ENCODE results near the gene RPL37.
"Not testable (repeated sequence)": the region's sequence is repeated elsewhere in the genome, so short reads cannot be mapped to it uniquely, and the experiment has no call there.

The RPL37 gene

DNA sequence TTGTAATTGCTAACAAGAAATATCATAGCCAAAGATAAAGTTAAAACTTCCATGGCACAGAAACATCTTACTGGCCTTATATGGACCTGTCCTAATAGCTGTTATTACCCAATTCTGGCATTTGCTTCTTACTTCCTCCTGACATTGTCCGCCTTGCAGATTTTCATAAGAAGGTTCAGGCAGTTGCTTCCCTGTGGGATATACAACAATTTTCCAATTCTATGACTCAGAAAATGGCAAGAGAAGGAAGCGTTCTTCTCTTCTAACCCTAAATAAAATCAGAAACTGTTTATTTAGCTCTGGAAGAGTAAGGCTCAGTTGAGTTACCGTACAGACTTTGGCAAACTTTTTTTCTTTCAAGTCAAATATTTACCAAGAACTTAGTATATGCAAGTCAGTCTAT lies 38.5 kb downstream of the RPL37 start:
- DNase-seq, result no peak

- not testable (repeated sequence) for DNase-seq
These were observed 40.1 kb downstream of the RPL37 start for GRCh38 chr5:40794877-40795276.

DNA sequence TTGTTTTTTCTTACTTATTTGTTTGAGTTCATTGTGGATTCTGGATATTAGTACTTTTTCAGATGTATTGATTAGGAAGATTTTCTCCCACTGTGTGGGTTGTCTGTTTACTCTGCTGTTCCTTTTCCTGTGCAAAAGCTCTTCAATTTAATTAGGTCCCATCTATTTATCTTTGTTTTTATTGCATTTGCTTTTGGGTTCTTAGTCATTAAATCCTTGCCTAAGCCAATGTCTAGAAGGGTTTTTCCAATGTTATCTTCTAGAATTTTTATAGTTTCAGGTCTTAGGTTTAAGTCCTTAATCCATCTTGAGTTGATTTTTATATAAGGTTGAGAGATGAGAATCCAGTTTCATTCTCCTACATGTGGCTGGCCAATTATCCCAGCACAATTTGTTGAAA lies 40.7 kb downstream of the RPL37 start:
- not testable (repeated sequence) for DNase-seq

GRCh38 chr5:40792691-40793090 lies 42.3 kb downstream of the RPL37 start:
- not testable (repeated sequence) for DNase-seq

- DNase-seq, result no peak
These were observed 43.3 kb downstream of the RPL37 start for GRCh38 chr5:40791715-40792139.

- no peak for DNase-seq
These were observed 44.0 kb downstream of the RPL37 start for GRCh38 chr5:40790947-40791593.

DNA sequence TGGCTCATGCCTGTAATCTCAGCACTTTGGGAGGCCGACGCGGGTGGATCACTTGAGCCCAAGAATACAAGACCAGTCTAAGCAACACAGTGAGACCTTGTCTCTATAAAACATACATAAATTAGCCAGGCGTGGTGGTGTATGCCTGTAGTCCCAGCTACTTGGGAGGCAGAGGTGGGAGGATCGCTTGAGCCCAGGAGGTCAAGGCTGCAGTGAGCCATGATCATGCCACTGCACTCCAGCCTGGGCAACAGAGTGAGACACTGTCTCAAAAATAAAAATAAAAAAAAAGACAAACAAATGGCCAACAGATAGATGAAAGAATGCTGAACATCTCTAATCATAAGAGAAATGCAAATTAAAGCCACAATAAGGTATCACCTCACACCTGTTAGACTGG lies 46.1 kb downstream of the RPL37 start:
- DNase-seq, result not testable (repeated sequence)

- DNase-seq, result no peak
These were observed 47.0 kb downstream of the RPL37 start for GRCh38 chr5:40787986-40788385.

- not testable (repeated sequence) for DNase-seq
These were observed 48.4 kb downstream of the RPL37 start for GRCh38 chr5:40786664-40787063.

DNA sequence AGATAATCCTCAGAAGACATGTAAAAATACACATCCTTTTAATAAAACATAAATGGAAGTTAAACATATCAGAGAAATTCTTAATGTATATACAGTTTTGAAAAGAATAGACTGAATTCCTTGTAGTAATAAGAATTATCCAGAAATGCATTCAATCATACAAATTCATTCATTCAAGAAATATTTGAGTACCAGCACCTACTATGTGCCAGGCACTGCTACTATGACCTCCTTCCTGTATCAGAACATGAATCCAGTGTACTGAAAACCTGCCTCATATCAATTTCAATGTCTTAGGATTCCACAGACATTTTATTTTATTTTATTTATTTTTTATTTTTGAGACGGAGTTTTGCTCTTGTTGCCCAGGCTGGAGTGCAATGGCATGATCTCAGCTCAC lies 50.1 kb downstream of the RPL37 start:
- DNase-seq, result no peak

DNA sequence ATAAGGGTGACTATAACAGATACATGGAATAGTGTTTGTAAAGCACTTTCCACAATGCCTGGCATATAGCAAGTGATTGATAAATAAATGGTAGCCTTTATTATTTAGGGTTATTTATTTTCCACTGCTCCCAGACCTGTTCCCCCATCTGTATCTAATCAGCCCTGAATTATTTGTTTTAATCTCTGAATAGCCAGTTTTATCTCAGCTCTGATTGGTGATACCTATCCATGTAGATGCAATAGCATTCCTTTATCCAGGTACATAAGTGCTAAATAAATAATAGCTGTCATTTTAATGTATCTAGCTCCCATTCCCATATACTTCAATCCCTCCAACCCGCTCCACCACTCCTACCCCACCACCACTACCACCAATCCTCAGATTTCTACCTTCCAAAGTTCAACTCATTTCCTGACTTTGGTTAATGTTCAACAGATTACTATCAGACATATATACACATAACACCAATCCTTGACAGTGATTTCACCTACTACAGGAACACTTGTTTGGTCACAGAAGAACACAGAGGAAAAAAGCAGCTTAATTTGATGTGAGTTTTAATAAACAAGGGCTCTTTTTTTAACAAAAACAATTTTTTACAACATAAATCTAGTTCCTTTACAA lies 50.9 kb downstream of the RPL37 start:
- no peak for DNase-seq

DNA sequence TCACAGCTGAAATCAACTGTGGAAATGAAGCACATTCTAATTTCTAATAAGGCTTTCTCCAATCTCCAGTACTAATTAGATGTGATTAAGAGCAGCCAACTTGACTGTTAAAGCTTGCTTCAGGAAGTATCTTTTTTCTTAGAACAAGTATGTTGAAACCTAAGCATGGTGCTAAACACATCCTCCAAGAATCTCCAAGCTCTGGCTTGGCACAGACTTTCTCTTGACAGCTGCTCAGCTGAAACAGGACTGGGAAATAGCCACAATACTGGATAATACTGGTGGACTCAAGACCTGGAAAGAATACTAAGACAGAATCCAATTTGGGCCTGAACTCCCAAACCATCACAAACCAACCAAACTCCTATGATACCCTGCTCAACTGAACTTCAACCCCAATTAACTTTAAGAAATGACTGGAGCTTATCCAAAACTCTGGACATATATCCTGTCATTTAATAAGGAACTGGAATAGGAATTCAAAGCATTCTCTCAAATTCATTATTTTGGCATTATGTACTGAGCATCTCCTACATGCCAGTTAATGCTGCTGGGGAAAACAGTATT lies 53.1 kb downstream of the RPL37 start:
- DNase-seq, result no peak

GRCh38 chr5:40780858-40781257 lies 54.2 kb downstream of the RPL37 start:
- DNase-seq, result no peak

- no peak for DNase-seq
These were observed 54.8 kb downstream of the RPL37 start for GRCh38 chr5:40780199-40780598.

DNA sequence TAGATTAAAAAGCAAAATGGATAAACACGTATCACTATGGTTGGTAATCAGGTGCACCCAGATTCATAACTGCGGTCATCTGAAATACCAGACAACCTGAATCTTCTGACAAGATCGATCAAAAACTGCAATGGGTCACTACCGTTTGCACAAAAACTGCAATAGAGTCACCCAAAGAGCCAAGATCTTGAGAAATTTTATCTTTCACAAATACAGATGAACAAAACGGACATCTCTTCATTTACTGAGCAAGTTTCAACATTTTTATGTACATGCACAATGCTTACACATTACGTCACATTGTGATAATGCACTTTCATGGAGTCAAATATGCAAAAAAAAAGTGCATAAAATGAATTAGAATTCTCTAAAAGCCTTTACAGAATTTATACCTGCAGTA lies 55.5 kb downstream of the RPL37 start:
- no peak for DNase-seq

DNA sequence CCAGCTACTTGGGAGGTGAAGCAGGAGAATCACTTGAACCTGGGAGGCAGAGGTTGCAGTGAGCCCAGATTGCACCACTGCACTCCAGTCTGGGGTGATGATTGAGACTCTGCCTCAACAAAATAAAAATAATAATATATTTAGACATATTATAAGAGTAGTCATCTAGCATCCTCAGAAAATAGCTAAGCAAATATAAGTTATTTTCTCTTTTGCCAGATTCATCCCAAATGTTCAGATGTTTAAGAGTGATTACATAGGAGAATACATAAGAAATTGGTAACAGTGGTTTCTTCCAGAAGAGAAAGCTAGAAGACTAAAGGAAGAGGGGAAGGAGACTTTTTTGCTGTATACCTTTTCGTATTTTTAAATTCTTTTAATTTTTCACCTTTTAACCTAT lies 56.9 kb downstream of the RPL37 start:
- no peak for DNase-seq

GRCh38 chr5:40776658-40776977 lies 58.4 kb downstream of the RPL37 start:
- no peak for DNase-seq

- DNase-seq, result no peak
These were observed 59.0 kb downstream of the RPL37 start for GRCh38 chr5:40775846-40776657.

Measured in NCI-H1436 treated with DMSO at 0.1 percent for 48 hours (cell line).